DMS 273 (cell line): ENCODE results near the gene KASH5.
"Not testable (repeated sequence)": the region's sequence is repeated elsewhere in the genome, so short reads cannot be mapped to it uniquely, and the experiment has no call there.

Experiments
- DNase-seq: peaks from one replicate; lab custom pipeline; 2025; ENCODE audit not compliant: unreplicated experiment; lab: John Stamatoyannopoulos, UW

Gene KASH5

GRCh38 chr19:49435670-49436069 is 47.6 kb downstream of the KASH5 start:
- no peak for DNase-seq

GRCh38 chr19:49436381-49437017 is 48.5 kb downstream of the KASH5 start:
- no peak for DNase-seq

- peak; percentile 83 for DNase-seq
Measured at GRCh38 chr19:49437231-49437630, 49.2 kb downstream of the KASH5 start.

GRCh38 chr19:49438261-49438660 is 50.2 kb downstream of the KASH5 start:
- peak; percentile 74 for DNase-seq

GRCh38 chr19:49439836-49440235 is 51.8 kb downstream of the KASH5 start:
- DNase-seq, result no peak

DNA sequence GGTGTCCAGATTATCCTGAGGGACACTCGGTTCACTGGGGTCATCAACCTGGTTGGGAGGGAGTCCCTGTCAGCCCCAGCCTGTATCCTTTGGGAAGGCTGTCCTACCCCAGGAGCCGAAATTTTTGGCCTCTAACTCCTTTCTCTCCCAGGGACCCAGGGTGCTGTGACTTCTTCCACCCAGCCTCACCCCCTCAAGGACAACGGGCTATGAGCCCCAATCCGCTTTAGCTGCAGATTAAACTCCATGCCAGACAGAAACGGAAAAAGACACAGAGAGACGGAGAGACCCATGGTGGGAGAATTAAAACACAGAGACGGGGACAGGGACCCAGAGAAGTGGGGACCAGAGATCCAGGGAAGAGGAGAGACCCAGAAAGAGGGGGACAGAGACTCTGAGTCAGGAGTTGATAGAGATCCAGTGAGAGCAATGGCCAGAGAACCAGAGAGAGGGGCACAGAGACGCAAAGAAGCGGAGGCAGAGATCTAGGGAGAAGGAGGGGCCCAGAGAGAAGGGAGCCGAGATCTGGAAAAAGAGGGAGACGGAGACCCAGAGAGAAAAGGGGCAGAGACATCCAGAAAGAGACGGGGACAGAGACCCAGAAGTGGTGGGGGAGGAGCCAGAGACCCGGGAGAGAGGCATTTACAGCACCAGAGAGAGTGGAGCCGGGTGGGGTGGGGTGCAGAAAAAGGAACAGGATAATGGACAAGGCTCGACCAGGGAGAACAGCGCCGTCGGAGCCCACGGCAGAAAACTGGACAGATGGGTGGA is 52.6 kb downstream of the KASH5 start:
- peak; percentile 67 for DNase-seq

- peak; percentile 90 for DNase-seq
Measured at GRCh38 chr19:49441210-49441959, 53.3 kb downstream of the KASH5 start, which contains the start of gene SLC17A7. SLC17A7 (minus strand) TSS chr19:49441527; CDS start chr19:49441379, 148 bp downstream.

DNA sequence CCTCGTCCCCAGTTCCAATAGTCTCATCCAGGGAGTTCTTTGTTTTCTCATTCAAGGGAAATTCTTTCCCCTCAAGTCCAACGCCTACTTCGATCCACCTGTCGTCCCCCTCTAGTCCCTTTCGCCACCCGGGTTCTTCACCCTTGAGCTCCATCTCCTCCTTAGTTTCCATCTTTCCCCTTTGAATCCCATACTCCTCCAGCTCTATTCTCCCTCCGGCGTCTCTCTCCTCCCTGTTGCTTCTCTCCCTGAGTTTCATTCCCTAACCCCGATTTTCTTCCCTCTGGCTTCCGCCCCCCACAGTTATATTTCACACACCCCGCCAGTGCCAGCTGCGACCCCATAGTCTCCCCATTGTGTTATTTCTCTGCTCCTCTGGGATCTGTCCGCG is 53.9 kb downstream of the KASH5 start:
- DNase-seq, result no peak

- DNase-seq, result peak; percentile 83
Measured at GRCh38 chr19:49442354-49442753, 54.3 kb downstream of the KASH5 start.

DNA sequence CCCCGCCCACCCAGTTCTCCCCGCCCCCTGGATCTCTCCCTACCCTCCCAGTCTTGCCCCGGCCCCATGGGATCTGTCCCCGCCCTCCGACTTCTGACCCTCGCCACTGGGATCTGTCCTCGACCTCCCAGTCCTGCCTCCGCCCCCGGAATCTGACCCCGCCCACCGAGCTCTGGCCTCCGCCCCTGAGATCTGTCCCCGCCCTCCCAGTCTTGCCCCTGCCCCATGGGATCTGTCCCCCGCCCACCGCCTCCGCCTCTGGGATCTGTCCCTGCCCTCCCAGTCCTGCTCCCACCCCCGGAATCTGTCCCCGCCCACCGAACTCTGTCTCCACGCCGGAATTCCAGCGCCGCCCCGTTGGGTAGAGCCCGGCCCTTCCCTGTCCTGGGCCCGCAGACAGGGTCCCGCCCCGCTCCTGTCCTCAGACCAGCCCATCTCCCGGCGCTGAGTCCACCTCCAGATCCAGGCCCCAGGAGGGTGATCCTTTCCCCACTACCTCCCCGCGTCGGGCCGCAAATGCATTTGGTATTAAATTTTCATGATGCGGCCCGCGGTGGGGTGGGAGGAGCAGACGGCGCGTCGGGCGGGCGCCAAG is 54.8 kb downstream of the KASH5 start:
- DNase-seq, result peak; percentile 97

GRCh38 chr19:49443366-49444099 is 55.5 kb downstream of the KASH5 start:
- DNase-seq, result peak; percentile 100

DNA sequence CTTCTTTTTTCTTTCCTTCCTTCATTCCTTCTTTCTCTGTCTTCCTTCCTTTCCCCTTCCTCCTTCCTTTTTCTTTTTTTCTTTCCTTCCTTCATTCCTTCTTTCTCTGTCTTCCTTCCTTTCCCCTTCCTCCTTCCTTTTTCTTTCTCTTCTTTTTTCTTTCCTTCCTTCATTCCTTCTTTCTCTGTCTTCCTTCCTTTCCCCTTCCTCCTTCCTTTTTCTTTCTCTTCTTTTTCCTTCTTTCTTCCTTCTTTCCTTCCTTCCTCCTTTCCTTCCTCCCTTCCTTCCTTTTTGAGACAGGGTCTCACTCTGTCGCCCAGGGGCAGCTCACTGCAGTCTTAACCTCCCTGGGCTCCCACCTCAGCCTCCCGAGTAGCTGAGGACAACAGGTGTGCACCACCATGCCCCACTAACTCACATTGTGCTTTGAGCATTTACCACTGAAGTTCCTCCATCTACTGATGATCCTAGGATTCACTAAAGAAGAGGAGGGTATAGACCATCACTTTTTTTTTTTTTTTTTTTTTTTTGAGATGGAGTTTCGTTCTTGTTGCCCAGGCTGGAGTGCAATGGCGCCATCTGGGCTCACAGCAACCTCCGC is 56.2 kb downstream of the KASH5 start:
- not testable (repeated sequence) for DNase-seq

DNA sequence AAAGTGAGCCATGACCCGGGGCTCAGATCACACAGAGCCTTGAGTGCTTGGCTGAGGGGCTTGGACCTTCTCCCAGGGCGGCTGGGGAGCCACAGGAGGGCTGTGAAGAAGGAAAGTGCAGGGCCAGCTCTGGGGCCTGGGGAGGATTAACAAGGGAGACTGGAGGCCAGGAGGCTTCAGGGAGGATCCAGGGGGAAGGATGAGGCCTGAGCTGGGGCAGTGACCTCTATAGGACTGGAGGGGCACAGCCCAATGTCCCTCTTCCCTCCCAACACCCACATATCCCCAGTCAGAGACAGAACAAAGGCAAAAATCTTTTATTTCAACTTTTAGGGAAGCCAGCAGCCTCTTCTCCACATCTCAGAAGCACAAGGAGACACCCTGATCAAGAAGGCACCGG is 57.9 kb downstream of the KASH5 start:
- no peak for DNase-seq

- peak; percentile 71 for DNase-seq
Measured at GRCh38 chr19:49447485-49448431, 59.7 kb downstream of the KASH5 start.

- no peak for DNase-seq
Measured at GRCh38 chr19:49448432-49448786, 60.4 kb downstream of the KASH5 start.

- DNase-seq, result no peak
Measured at GRCh38 chr19:49450405-49450804, 62.4 kb downstream of the KASH5 start.

- DNase-seq, result peak; percentile 100
Measured at GRCh38 chr19:49451430-49452181, 63.6 kb downstream of the KASH5 start, which contains the start of gene PIH1D1. PIH1D1 (minus strand) TSS chr19:49451814; CDS start chr19:49451574, 240 bp downstream.

DNA sequence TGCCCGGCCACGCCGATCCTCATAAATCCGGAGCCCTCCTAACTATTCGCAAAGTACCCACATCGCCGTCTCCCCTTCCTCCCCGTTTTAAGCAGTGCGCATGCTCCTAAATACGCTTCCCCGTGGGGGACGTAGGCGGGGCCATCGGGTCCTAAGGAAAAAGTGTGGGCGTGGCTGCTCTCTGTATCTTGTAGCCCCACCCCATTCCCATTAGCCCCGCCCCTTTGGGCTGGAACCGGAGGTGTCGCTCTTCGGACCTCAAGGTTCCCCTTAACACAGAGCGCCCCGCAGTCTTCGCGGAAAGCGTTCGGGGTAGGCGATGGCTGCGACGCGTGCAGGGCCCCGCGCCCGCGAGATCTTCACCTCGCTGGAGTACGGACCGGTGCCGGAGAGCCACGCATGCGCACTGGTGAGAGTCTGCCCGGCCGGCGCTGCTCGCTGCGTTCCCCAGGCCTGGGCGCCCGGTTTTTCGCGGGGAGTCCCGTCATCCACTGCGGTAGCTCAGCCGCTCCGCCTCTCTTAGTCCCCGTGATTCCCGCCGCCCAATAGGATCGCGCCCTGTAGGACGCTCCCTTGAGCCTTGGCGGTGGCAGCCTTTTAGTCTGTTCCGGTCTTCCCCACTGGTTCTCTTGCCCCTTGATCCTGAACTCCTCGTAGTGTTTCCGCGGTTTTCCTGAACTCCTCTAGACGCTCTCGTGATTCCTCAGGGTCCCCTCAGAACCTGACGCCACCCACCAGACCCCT is 65.1 kb downstream of the KASH5 start, which contains the start of gene ALDH16A1:
Gene ALDH16A1, plus strand, starts transcription at position 213 of the 744 bp plus-strand sequence. Its CDS starts 107 bp downstream, at position 320.
- DNase-seq, result peak; percentile 99
